Neural cell (in vitro differentiated cells): Measurements from ENCODE around the gene TKFC. TPM values are rescaled to one million over a fixed set of nuclear protein-coding genes. Genes with fewer than 3 reads are reported as not detected.

Source experiments
- H2AFZ ChIP-seq: fragments of 200-600, 300-800 bp; sonication (generic), shearing (Covaris generic); 2 replicates; pipeline ENCODE4 v1.6.0; 2014; ENCODE audit warnings: low read depth, mild to moderate bottlenecking, antibody characterized with exemption, low read length, moderate library complexity
- H3F3A ChIP-seq: fragments of 200-600 bp; shearing (Covaris generic); 2 replicates; pipeline ENCODE4 v1.6.1; 2016; ENCODE audit warnings: mild to moderate bottlenecking, moderate library complexity, mixed read lengths, antibody characterized with exemption, low read length; ENCODE audit not compliant: insufficient read depth, poor library complexity, severe bottlenecking
- H3K27ac ChIP-seq: fragments of 200-600, 300-800 bp; sonication (generic), shearing (Covaris generic); 2 replicates; pipeline ENCODE4 v1.5.1; 2014; ENCODE audit warnings: mild to moderate bottlenecking, low read length, moderate library complexity
- H3K27me3 ChIP-seq: fragments of 300-800, 200-600 bp; sonication (generic), shearing (Covaris generic); 2 replicates; pipeline ENCODE4 v1.6.0; 2014; ENCODE audit warnings: mild to moderate bottlenecking, low read depth, low read length, moderate library complexity; ENCODE audit not compliant: insufficient read depth
- H3K36me3 ChIP-seq: fragments of 300-800, 200-600 bp; sonication (generic), shearing (Covaris generic); 2 replicates; pipeline ENCODE4 v1.5.1; 2014; ENCODE audit warnings: mild to moderate bottlenecking, antibody characterized with exemption, low read length, moderate library complexity; ENCODE audit not compliant: insufficient read depth
- H3K4me2 ChIP-seq: fragments of 300-800, 200-600 bp; sonication (generic), shearing (Covaris generic); 2 replicates; pipeline ENCODE4 v1.6.0; 2014; ENCODE audit warnings: mild to moderate bottlenecking, low read length
- H3K4me3 ChIP-seq: fragments of 300-800, 200-600 bp; sonication (generic), shearing (Covaris generic); 2 replicates; pipeline ENCODE4 v1.5.1; 2014; ENCODE audit warnings: mild to moderate bottlenecking, low read length, moderate library complexity
- H3K79me2 ChIP-seq: fragments of 200-600 bp; shearing (Covaris generic); replicated peaks from 2 replicates; pipeline ENCODE4 v1.6.0; 2014; ENCODE audit warnings: mild to moderate bottlenecking, low read length, moderate library complexity; ENCODE audit not compliant: insufficient read depth
- H3K9ac ChIP-seq: fragments of 300-800, 200-600 bp; sonication (generic), shearing (Covaris generic); 2 replicates; pipeline ENCODE4 v1.6.1; 2016; ENCODE audit warnings: mild to moderate bottlenecking, low read length, mixed read lengths
- H3K9me2 ChIP-seq: fragments of 200-600 bp; shearing (Covaris generic); 2 replicates; pipeline ENCODE4 v1.6.1; 2016; ENCODE audit warnings: mild to moderate bottlenecking, low read length, mixed read lengths; ENCODE audit not compliant: insufficient read depth
- H3K9me3 ChIP-seq: fragments of 200-600, 300-800 bp; sonication (generic), shearing (Covaris generic); 2 replicates; pipeline ENCODE4 v1.6.1; 2016; ENCODE audit warnings: mild to moderate bottlenecking, mixed run types, low read length, moderate library complexity, mixed read lengths
- H4K20me1 ChIP-seq: fragments of 200-600 bp; shearing (Covaris generic); 2 replicates; pipeline ENCODE4 v1.6.1; 2016; ENCODE audit warnings: mild to moderate bottlenecking, mixed run types; ENCODE audit not compliant: insufficient read depth
- EP300 ChIP-seq: fragments of 450-650 bp; conservative IDR thresholded peaks from 2 replicates; pipeline ENCODE4 v1.6.1; 2014; ENCODE audit warnings: antibody characterized with exemption, mild to moderate bottlenecking, moderate library complexity; ENCODE audit not compliant: poor library complexity, severe bottlenecking
- EZH2 ChIP-seq: fragments of 200-600, 300-800 bp; shearing (Covaris generic), sonication (generic); IDR thresholded peaks from 2 replicates; pipeline ENCODE4 v1.6.1; 2014; ENCODE audit warnings: antibody characterized with exemption, low read length, borderline replicate concordance, mild to moderate bottlenecking; ENCODE audit not compliant: insufficient read depth, poor library complexity, severe bottlenecking
- MXI1 ChIP-seq: fragments of 450-650 bp; conservative IDR thresholded peaks from 2 replicates; pipeline ENCODE4 v1.6.1; 2014; ENCODE audit warnings: antibody characterized with exemption, mild to moderate bottlenecking; ENCODE audit not compliant: poor library complexity, severe bottlenecking
- POLR2AphosphoS5 ChIP-seq: IDR thresholded peaks from 2 replicates; pipeline ENCODE4 v1.6.1; 2012
- RAD21 ChIP-seq: fragments of 450-650 bp; conservative IDR thresholded peaks from 2 replicates; pipeline ENCODE4 v1.6.1; 2014; ENCODE audit warnings: antibody characterized with exemption, mild to moderate bottlenecking, moderate library complexity
- REST ChIP-seq: IDR thresholded peaks from 2 replicates; pipeline ENCODE4 v1.6.1; 2012; ENCODE audit warnings: borderline replicate concordance
- SMC3 ChIP-seq: fragments of 450-650 bp; conservative IDR thresholded peaks from 2 replicates; pipeline ENCODE4 v1.6.1; 2014; ENCODE audit warnings: antibody characterized with exemption, mild to moderate bottlenecking, moderate library complexity; ENCODE audit not compliant: poor library complexity
- TAF1 ChIP-seq: IDR thresholded peaks from 2 replicates; pipeline ENCODE4 v1.6.1; 2012; ENCODE audit warnings: low read depth
- polyA plus RNA-seq: library from polyadenylated mRNA; depleted of rRNA; stranded (reverse); fragments of >200 nt; gene quantifications from 2 replicates; pipeline ENCODE4 v1.2.3, GENCODE V29; 2014
- TF ChIP-seq, protein P1 (sequence below): fragments of 450-650 bp; IDR thresholded peaks from 2 replicates; pipeline ENCODE4 v1.5.1; 2014; ENCODE audit warnings: antibody characterized with exemption, mild to moderate bottlenecking, moderate library complexity; ENCODE audit not compliant: poor library complexity, severe bottlenecking

The TKFC gene
- polyA plus RNA-seq, 1 donor from 2014 or later = 46.0 TPM

GRCh38 chr11:61369372-61370348 lies 36.6 kb downstream of the TKFC start:
- Histone ChIP-seq H3K27ac (no peak overlapping the region), H3K4me2 (no peak overlapping the region), H4K20me1 (no peaks in the 10 kb centered on the region), H3K27me3 (no peaks in the 10 kb centered on the region), H3K36me3 (no peaks in the 10 kb centered on the region), H3K9ac (no peak overlapping the region), H3K4me3 (no peak overlapping the region), H3K9me3 (no peaks in the 10 kb centered on the region), H3F3A (no peaks in the 10 kb centered on the region), H3K79me2 (no peaks in the 10 kb centered on the region), H3K9me2 (no peaks in the 10 kb centered on the region), H2AFZ (no peak overlapping the region)
- no peak for TF ChIP-seq MXI1

- no peaks in the 10 kb centered on the region for H4K20me1 ChIP-seq
- H3K27ac ChIP-seq = no peak overlapping the region
- H3K27me3 ChIP-seq = no peaks in the 10 kb centered on the region
- H3K9me2 ChIP-seq = no peaks in the 10 kb centered on the region
- TF ChIP-seq TAF1 (no peak), REST (no peak), EZH2 (no peak), EP300 (no peak), POLR2AphosphoS5 (no peak)
- H2AFZ ChIP-seq = no peak overlapping the region
- H3K4me2 ChIP-seq = no peak overlapping the region
- H3K9ac ChIP-seq = no peak overlapping the region
- no peaks in the 10 kb centered on the region for H3K36me3 ChIP-seq
- no peaks in the 10 kb centered on the region for H3K79me2 ChIP-seq
- no peak overlapping the region for H3K4me3 ChIP-seq
- H3F3A ChIP-seq = no peaks in the 10 kb centered on the region
- no peaks in the 10 kb centered on the region for H3K9me3 ChIP-seq
Measured at GRCh38 chr11:61370349-61371005, 37.4 kb downstream of the TKFC start.

GRCh38 chr11:61372659-61373420 lies 39.8 kb downstream of the TKFC start:
- Histone ChIP-seq H3K79me2 (no peaks in the 10 kb centered on the region), H3K9ac (no peak overlapping the region), H2AFZ (no peak overlapping the region), H3K4me3 (no peak overlapping the region), H3K9me2 (no peaks in the 10 kb centered on the region), H3K36me3 (no peaks in the 10 kb centered on the region), H3K9me3 (no peaks in the 10 kb centered on the region), H3K27me3 (no peaks in the 10 kb centered on the region), H3F3A (no peaks in the 10 kb centered on the region), H4K20me1 (no peaks in the 10 kb centered on the region), H3K27ac (no peak overlapping the region), H3K4me2 (no peak overlapping the region)
- TF ChIP-seq REST (no peak), EP300 (no peak), MXI1 (no peak), RAD21 (no peak), SMC3 (no peak), POLR2AphosphoS5 (no peak), EZH2 (no peak), TAF1 (no peak)
- TF ChIP-seq, protein P1, sequence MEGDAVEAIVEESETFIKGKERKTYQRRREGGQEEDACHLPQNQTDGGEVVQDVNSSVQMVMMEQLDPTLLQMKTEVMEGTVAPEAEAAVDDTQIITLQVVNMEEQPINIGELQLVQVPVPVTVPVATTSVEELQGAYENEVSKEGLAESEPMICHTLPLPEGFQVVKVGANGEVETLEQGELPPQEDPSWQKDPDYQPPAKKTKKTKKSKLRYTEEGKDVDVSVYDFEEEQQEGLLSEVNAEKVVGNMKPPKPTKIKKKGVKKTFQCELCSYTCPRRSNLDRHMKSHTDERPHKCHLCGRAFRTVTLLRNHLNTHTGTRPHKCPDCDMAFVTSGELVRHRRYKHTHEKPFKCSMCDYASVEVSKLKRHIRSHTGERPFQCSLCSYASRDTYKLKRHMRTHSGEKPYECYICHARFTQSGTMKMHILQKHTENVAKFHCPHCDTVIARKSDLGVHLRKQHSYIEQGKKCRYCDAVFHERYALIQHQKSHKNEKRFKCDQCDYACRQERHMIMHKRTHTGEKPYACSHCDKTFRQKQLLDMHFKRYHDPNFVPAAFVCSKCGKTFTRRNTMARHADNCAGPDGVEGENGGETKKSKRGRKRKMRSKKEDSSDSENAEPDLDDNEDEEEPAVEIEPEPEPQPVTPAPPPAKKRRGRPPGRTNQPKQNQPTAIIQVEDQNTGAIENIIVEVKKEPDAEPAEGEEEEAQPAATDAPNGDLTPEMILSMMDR = no peak
